Uterus (tissue), 2 donors: ENCODE results near the gene SNX6.

Experiments used
- POLR2A ChIP-seq, 2 donors: fragments of 450-650 bp; IDR thresholded peaks; one replicate each; pipeline ENCODE4 v1.6.1; 2016; ENCODE audit warnings: antibody characterized with exemption in 2 of 2, mild to moderate bottlenecking in 1 of 2, moderate library complexity in 1 of 2
- TF ChIP-seq, protein P1 (sequence below), 4 experiments: fragments of 200-600 bp in 2 of 4; fragments of 450-650 bp in 2 of 4; sonication (generic) in 2 of 4; IDR thresholded peaks; one replicate each; pipeline ENCODE4 v1.5.1; 2016 to 2019; ENCODE audit warnings: antibody characterized with exemption in 4 of 4, mild to moderate bottlenecking in 2 of 4, moderate library complexity in 1 of 4

DNA sequence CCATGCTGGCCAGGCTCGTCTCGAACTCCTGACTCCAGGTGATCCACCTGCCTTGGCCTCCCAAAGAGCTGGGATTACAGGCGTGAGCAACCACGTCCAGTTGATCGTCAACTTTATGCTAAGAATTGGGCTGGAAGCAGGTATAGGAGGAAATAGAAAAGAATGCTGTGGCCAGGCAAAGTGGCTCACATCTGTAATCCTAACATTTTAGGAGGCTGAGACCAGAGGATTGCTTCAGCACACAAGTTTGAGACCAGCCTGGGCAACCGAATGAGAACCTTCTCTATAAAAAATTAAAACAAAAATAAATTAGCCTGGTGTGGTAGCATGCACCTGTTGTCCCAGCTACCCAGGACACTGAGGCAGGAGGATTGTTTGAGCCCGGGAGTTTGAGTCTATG lies 37.1 kb upstream of the SNX6 start:
- TF ChIP-seq, protein P1, sequence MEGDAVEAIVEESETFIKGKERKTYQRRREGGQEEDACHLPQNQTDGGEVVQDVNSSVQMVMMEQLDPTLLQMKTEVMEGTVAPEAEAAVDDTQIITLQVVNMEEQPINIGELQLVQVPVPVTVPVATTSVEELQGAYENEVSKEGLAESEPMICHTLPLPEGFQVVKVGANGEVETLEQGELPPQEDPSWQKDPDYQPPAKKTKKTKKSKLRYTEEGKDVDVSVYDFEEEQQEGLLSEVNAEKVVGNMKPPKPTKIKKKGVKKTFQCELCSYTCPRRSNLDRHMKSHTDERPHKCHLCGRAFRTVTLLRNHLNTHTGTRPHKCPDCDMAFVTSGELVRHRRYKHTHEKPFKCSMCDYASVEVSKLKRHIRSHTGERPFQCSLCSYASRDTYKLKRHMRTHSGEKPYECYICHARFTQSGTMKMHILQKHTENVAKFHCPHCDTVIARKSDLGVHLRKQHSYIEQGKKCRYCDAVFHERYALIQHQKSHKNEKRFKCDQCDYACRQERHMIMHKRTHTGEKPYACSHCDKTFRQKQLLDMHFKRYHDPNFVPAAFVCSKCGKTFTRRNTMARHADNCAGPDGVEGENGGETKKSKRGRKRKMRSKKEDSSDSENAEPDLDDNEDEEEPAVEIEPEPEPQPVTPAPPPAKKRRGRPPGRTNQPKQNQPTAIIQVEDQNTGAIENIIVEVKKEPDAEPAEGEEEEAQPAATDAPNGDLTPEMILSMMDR (IDR thresholded peaks at IDR 0.05): no peak
- TF ChIP-seq POLR2A (IDR thresholded peaks at IDR 0.05): no peak
